Dendritic cell treated with granulocyte-macrophage colony-stimulating factor and Interleukin-4, amounts not matched to agents 40 ng/mL and 50 ng/mL, for 4 days (primary cell): ENCODE measurements around the gene MPIG6B.

Source experiments
- H3K27ac Mint-ChIP-seq: one replicate; pipeline ENCODE4 v1.8.0; 2022; ENCODE audit warnings: mild to moderate bottlenecking, mixed read lengths
- H3K27me3 Mint-ChIP-seq: one replicate; pipeline ENCODE4 v1.8.0; 2022; ENCODE audit warnings: mild to moderate bottlenecking, mixed read lengths
- H3K36me3 Mint-ChIP-seq: one replicate; pipeline ENCODE4 v1.8.0; 2022; ENCODE audit warnings: low read depth, mixed read lengths
- H3K4me1 Mint-ChIP-seq: one replicate; pipeline ENCODE4 v1.8.0; 2022; ENCODE audit warnings: low read depth, mixed read lengths
- H3K4me3 Mint-ChIP-seq: one replicate; pipeline ENCODE4 v1.8.0; 2022; ENCODE audit warnings: mild to moderate bottlenecking, moderate library complexity, mixed read lengths
- H3K9me3 Mint-ChIP-seq: one replicate; pipeline ENCODE4 v1.8.0; 2022; ENCODE audit warnings: mixed read lengths
- intact Hi-C: fragments of 100-400 bp; cut with micrococcal nuclease; formaldehyde crosslinking; loops from one replicate; pipeline ENCODE4 v1.15.0; 2022

The MPIG6B gene, protein sequence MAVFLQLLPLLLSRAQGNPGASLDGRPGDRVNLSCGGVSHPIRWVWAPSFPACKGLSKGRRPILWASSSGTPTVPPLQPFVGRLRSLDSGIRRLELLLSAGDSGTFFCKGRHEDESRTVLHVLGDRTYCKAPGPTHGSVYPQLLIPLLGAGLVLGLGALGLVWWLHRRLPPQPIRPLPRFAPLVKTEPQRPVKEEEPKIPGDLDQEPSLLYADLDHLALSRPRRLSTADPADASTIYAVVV

DNA sequence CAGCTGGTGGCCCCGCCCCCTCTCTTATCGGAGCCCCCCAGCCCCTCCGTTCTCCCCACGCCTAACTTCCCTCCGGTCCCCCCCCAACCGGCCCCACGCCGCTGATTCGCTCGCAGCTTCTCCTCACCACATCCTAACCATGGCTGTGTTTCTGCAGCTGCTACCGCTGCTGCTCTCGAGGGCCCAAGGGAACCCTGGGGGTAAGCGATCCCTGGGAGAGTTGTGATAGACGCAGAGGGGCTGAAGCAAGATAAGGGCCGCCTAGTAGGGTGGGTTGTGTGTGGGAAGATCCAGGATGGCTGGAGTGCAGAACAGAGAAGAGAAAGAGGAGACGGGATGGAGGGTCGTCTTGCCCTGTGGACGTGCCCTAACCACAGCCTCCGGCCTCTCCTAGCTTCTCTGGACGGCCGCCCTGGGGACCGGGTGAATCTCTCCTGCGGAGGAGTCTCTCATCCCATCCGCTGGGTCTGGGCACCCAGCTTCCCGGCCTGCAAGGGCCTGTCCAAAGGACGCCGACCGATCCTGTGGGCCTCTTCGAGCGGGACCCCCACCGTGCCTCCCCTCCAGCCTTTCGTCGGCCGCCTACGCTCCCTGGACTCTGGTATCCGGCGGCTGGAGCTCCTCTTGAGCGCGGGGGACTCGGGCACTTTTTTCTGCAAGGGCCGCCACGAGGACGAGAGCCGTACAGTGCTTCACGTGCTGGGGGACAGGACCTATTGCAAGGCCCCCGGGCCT lies at the start of gene MPIG6B:
Gene MPIG6B, plus strand, starts transcription at position 129 of the 735 bp plus-strand sequence. Its CDS starts 11 bp downstream, at position 140.
- no peaks in the 10 kb centered on the region for H3K9me3 Mint-ChIP-seq
- intact Hi-C loops = no loop called here
- H3K4me1 Mint-ChIP-seq = peaks cover 61% of the 10 kb centered on the region

DNA sequence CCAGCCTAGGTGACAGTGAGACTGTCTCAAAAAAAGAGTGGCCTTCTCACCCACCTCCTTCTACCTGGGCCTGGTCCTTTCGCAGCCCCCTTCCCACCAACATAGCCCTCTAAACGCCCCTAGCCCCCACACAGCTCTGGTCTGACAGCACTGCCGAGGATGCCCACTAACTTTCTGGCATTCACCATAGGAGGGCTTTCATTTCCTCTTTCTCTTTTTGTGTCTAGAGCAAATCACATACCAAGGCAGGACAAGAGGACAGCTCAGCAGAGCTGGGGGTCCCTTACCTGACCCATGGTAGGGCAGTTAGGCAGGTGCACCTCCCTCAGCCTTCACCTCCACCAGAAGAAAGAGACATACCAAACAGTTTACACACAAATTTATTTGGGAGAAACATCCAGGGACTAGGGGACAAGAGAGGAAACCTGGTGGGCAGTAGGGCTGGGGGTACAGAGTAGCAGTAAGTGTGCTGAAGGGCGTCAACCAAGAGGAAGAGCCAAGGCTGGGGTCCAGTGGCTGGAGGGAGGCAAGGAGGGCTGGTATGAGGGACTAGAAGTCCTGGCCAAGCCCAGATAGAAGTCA lies 46.8 kb upstream of the MPIG6B start:
- peaks cover 27% of the 10 kb centered on the region for H3K36me3 Mint-ChIP-seq
- no peak overlapping the region for H3K4me3 Mint-ChIP-seq
- H3K27me3 Mint-ChIP-seq = peaks cover 2% of the 10 kb centered on the region
- H3K4me1 Mint-ChIP-seq = peaks cover 46% of the 10 kb centered on the region
- no peaks in the 10 kb centered on the region for H3K9me3 Mint-ChIP-seq
- peak overlapping the region; percentile 59 for H3K27ac Mint-ChIP-seq
- intact Hi-C loops = no loop called here

More for the DNA sequence above, at the start of gene MPIG6B:
- H3K27me3 Mint-ChIP-seq = peaks cover 21% of the 10 kb centered on the region
- no peak within 1 kb of the TSS for H3K4me3 Mint-ChIP-seq
- peaks cover 47% of the 10 kb centered on the region for H3K36me3 Mint-ChIP-seq
- peak within 1 kb of the TSS; percentile 99 for H3K27ac Mint-ChIP-seq

DNA sequence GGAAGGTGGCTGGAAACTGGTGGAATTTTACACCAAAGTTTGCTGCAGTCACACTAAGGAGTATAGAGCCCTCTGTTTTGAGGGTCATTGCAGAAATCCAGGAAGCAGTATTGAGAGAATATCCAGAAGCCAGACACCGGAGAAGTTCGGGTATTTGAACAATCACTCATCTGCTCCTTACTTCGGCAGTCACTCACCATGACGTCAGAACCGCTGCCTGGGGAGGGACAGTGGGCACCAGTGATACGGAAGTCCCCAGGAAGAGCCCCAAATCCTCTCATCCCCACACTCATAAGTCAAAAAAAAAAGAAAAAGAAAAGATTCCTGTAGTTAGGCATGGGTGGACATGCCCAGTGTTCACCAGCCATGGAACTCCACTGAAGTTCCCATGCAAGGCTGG lies 46.3 kb upstream of the MPIG6B start:
- H3K36me3 Mint-ChIP-seq = peaks cover 23% of the 10 kb centered on the region
- peaks cover 4% of the 10 kb centered on the region for H3K27me3 Mint-ChIP-seq
- no peaks in the 10 kb centered on the region for H3K9me3 Mint-ChIP-seq
- peaks cover 50% of the 10 kb centered on the region for H3K4me1 Mint-ChIP-seq
- H3K27ac Mint-ChIP-seq = peak overlapping the region; percentile 59
- intact Hi-C loops = no loop called here
- no peak overlapping the region for H3K4me3 Mint-ChIP-seq

DNA sequence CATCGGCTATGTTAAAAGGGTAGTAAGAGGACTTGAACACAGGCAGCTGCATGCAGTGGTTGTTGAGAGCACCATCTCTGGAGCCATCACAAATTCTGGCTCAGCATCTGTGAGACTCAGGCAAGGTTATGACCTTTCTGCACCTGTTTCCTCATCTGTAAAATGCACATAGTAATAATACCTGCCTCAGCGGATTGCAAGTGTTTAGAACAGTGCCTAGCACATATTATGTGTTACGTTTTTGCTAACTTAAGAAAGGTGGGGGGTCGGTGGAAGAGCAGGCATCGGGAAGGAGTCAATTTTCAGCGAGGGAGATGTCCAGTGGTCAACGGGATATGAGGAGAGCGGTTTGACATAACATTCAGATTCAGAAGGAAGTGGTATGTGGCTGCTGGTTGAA lies 45.2 kb upstream of the MPIG6B start:
- Mint-ChIP-seq H3K27ac (no peak overlapping the region), H3K27me3 (peaks cover 4% of the 10 kb centered on the region), H3K4me3 (no peak overlapping the region), H3K4me1 (peaks cover 50% of the 10 kb centered on the region), H3K36me3 (peaks cover 14% of the 10 kb centered on the region), H3K9me3 (no peaks in the 10 kb centered on the region)
- intact Hi-C loops = no loop called here

DNA sequence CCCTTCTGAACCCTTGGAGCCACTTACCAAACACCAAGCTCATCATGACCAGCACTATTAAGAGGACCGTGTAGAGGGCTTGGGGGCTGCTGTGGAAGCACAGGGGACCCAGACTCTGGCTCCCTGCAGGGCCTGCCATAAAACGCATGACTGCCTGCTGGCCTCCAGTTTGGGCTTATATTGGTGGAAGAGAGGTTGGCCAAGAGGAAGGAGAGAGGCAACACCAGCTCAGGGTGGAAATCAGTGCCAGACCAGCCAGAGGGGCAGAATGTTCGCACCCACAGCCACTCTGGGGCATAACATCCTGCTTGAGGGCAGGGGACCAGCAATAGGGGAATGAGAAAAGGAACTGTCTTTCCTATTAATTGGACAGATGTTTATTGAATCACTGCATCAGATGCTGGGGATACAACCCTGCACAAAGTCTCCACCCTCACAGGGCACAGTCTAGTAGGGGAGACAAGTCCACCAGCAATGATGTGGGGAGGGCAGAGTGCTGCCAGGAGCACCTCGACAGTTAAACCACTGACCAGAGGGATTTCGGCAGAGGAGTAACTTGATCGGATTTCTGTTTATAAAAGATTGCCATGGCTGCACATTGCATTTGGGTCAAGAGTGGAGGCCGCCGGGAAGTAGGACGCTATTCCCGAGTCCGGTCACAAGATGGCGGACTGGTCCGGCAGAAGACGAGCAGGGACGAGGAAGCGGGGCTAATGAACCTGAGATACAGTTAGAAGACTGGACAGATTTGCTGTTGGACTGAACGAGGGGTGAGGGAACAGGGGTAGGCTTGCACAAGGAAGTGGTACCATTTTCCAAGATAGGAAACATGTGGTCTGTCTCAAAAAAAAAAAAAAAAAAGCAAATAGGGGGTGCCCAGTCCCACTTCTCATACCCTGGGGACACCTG lies 42.7 kb upstream of the MPIG6B start, which contains the start of gene LY6G5C:
Gene LY6G5C, minus strand, starts transcription at position 842 of the 909 bp plus-strand sequence. Its CDS starts 694 bp downstream, at position 148.
- H3K27me3 Mint-ChIP-seq = peaks cover 9% of the 10 kb centered on the region

DNA sequence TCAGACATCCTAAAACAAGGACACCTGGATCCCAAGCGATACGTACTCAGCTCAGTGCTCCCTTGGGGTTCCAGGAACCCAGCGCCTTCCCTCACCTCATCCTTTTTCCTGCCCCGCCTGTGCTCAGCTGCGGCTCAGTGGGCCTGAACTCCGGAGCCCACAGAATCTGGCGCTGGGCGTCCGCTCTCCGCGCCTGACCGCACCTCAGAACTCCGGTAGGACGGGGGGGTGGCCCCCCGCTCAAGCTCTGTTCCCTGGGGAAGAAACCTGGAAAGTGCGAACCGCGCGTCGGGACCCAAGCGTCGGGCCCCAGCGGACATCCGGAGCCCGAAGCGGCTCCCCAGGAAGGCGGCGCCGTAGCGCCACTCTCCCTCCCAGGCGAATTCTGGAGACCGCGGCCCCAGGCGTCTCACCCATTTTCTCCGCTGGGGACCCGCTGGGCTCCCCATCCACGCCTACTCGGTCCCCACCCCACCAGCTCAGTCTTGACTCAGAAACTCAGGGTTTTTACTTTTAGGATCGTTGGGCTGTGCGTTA lies 42.0 kb upstream of the MPIG6B start:
- intact Hi-C loops = loop anchor here (2.0 kb wide), 2 partner anchors 88 to 150 kb away; no protein-coding TSS in a partner anchor
- peak overlapping the region; percentile 55 for H3K27ac Mint-ChIP-seq
- H3K9me3 Mint-ChIP-seq = no peaks in the 10 kb centered on the region
- H3K4me3 Mint-ChIP-seq = peak overlapping the region; percentile 74
- peaks cover 30% of the 10 kb centered on the region for H3K36me3 Mint-ChIP-seq
- H3K27me3 Mint-ChIP-seq = peaks cover 9% of the 10 kb centered on the region
- peaks cover 54% of the 10 kb centered on the region for H3K4me1 Mint-ChIP-seq

More for the DNA sequence above, 42.7 kb upstream of the MPIG6B start, which contains the start of gene LY6G5C:
- intact Hi-C loops = loop anchor here (1.0 to 2.0 kb wide), 3 partner anchors 47 to 150 kb away; no protein-coding TSS in a partner anchor
- Mint-ChIP-seq H3K27ac (peak within 1 kb of the TSS; percentile 55), H3K4me1 (peaks cover 56% of the 10 kb centered on the region), H3K9me3 (no peaks in the 10 kb centered on the region), H3K36me3 (peaks cover 23% of the 10 kb centered on the region), H3K4me3 (peak within 1 kb of the TSS; percentile 74)

DNA sequence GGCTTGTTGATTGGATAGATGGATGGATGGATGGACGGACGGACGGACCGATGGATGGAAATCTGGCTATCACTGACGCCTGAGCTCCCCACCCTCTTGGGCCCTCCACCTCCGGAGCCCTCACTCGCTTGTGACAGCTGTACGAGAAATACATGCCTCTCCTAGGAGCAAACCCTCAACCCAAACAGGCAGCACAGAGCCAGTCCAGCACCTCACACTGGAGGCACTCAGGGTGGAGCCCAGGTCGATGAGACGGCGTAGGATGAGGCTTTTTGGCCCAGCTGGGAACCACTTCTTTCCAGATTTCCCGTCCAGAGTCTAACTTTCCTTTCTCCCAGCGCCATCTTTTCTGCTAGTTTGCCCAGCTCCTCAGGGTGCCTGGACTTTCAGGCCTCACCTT lies 39.6 kb upstream of the MPIG6B start:
- intact Hi-C loops = no loop called here
- peaks cover 33% of the 10 kb centered on the region for H3K4me1 Mint-ChIP-seq
- H3K27ac Mint-ChIP-seq = no peak overlapping the region
- H3K36me3 Mint-ChIP-seq = peaks cover 54% of the 10 kb centered on the region
- H3K27me3 Mint-ChIP-seq = peaks cover 9% of the 10 kb centered on the region
- H3K4me3 Mint-ChIP-seq = no peak overlapping the region
- H3K9me3 Mint-ChIP-seq = no peaks in the 10 kb centered on the region

DNA sequence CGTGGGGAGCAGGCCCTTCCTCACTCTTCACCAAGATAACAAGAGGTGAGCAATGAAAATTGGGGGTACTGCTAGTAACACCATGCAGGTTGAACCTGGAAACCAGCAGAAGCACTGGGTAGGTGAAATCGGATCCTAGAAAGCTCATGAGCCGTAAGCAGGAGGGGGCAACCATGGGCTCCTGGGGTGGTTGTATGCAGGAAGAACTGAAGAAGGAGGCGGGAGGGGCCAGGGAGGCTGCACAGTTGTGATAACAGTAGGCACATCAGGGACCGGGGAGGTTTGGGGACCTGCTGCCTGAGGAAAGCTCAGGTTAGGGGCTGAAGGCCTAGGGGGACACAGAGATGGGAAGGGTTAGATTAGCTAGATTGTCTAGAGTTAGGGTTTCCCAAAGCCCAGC lies 36.7 kb upstream of the MPIG6B start:
- H3K4me1 Mint-ChIP-seq = peaks cover 34% of the 10 kb centered on the region
- intact Hi-C loops = no loop called here
- H3K27me3 Mint-ChIP-seq = peaks cover 7% of the 10 kb centered on the region
- no peaks in the 10 kb centered on the region for H3K9me3 Mint-ChIP-seq
- no peak overlapping the region for H3K4me3 Mint-ChIP-seq
- peaks cover 83% of the 10 kb centered on the region for H3K36me3 Mint-ChIP-seq
- H3K27ac Mint-ChIP-seq = no peak overlapping the region

DNA sequence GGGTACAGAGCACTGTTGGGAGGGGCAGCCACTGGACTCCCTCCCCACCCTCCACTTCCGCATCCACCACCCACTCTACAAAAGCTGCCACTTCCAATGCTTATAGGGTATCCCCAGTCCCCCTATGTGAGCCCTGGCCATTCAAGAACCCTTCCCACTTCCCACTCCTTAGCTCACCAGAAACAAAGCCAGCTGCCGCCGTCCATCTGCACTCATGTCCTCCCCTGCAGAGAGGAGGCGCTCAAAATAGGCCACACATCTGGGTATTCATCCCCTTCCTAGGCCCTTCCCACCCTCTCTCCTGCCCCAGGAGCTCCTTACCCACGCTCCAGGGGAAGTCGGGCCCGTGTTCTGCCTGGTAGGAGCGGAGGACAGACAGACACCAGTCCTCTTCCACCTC lies 35.9 kb upstream of the MPIG6B start:
- H3K27me3 Mint-ChIP-seq = peaks cover 5% of the 10 kb centered on the region
- no peaks in the 10 kb centered on the region for H3K9me3 Mint-ChIP-seq
- no peak overlapping the region for H3K27ac Mint-ChIP-seq
- no peak overlapping the region for H3K4me3 Mint-ChIP-seq
- peaks cover 91% of the 10 kb centered on the region for H3K36me3 Mint-ChIP-seq
- peaks cover 33% of the 10 kb centered on the region for H3K4me1 Mint-ChIP-seq
- intact Hi-C loops = no loop called here

DNA sequence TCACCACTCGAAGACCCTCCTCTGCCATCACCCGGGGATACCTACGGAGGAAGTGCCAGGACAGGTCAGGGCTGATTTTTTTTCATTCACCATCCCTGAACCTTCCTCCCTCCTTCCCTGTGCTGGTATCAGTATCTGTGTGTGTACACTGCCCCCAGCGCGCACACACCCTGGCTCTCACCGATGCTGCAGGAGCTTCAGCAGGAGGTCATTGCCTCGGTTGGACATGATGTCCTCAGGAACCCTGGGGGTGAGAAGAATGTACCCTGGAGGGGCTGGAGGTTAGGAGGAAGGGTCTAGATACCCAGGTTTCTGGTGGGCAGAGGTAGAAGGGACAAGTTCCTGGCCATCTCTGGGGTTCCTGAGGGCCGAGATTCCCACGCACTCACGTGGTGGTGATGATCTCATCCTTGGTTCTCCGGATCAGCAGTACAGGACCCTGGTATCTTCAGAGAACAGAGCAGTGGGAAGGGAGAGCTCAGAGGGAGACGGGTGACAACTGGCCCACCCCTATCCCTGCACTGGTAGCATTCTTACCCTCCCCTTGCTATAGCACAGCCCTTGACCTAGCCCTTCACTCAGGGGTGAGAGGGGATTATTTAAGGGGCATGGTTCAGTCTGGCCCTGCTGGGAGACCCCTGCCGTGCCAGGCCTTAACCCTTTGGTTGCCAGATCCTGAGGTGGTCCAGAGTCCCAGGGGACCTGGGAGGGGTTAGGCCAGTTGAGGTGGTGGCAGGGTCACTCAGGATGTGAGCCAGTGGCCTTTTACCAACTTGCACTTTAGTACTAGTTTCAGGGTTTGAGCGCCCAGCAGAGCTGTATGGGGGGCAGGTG lies 35.1 kb upstream of the MPIG6B start:
- intact Hi-C loops = no loop called here
- Mint-ChIP-seq H3K27ac (no peak overlapping the region), H3K4me3 (no peak overlapping the region), H3K27me3 (peaks cover 4% of the 10 kb centered on the region), H3K4me1 (peaks cover 31% of the 10 kb centered on the region), H3K9me3 (no peaks in the 10 kb centered on the region), H3K36me3 (peaks cover 96% of the 10 kb centered on the region)

DNA sequence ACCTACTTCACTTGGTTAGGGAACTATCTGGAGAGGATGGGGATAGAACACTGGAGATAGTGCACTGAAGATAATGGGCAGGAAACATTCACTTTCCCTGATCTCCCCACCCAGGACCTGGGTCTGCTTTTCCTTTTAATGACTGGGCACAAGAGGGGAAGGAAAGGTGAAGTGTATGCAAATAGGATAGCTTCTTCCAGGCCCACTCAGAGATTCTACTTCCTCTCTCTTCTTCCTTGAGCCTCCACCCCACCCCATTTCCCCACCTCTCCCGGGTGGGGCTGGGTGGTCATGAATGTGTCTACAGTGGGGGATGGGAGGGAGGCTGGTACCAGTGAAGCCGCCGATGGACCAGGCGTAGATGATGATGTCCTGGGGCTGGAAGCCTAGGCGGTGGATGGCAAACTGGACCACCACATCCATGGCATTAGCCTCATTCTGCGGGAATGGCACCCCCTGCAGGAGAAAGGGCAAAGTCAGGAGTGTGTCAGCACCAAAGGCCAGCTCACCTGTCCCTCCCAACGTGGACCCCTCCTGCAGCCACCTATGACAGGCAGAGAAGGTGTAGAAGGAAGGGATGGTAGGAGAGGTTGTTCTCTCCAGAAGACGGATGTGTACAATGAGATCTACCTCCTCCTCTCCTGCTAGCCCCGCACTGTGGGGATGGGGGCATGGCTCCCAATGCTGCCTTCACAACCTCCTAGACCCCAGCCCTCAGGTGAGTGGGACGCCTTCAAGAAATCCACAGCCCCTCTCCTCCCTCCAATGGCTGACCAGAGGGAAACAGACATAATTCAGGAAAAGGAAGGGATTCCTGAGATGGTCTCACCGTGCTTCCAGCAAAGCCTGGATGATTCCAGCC lies 33.7 kb upstream of the MPIG6B start:
- no peak overlapping the region for H3K4me3 Mint-ChIP-seq
- peaks cover 26% of the 10 kb centered on the region for H3K4me1 Mint-ChIP-seq
- H3K36me3 Mint-ChIP-seq = peaks cover 100% of the 10 kb centered on the region
- intact Hi-C loops = no loop called here
- H3K27me3 Mint-ChIP-seq = no peaks in the 10 kb centered on the region
- H3K9me3 Mint-ChIP-seq = no peaks in the 10 kb centered on the region
- no peak overlapping the region for H3K27ac Mint-ChIP-seq
